HEK293 (cell line): ENCODE results near the gene BTBD19.
"Not testable (repeated sequence)": the region's sequence is repeated elsewhere in the genome, so short reads cannot be mapped to it uniquely, and the experiment has no call there.

Source experiments
- REPIN1 ChIP-seq: fragments of 450-650 bp; formaldehyde crosslinking; IDR thresholded peaks from 2 replicates; pipeline ENCODE4 v1.5.1; 2017; ENCODE audit warnings: missing biosample characterization, missing genetic modification characterization, low read depth
- ZNF335 ChIP-seq: fragments of 450-650 bp; formaldehyde crosslinking; conservative IDR thresholded peaks from 2 replicates; pipeline ENCODE4 v1.5.1; 2016; ENCODE audit warnings: missing biosample characterization, missing genetic modification characterization
- ZNF423 ChIP-seq: fragments of 450-650 bp; formaldehyde crosslinking; IDR thresholded peaks from 2 replicates; pipeline ENCODE4 v1.5.1; 2016; ENCODE audit warnings: missing biosample characterization, missing genetic modification characterization
- ZNF830 ChIP-seq: fragments of 450-650 bp; IDR thresholded peaks from 2 replicates; pipeline ENCODE4 v1.5.0; 2018; ENCODE audit warnings: missing biosample characterization, missing genetic modification characterization, low read depth, mild to moderate bottlenecking, moderate library complexity
- TF ChIP-seq, protein P1 (sequence below): fragments of 450-650 bp; formaldehyde crosslinking; IDR thresholded peaks from 2 replicates; pipeline ENCODE4 v1.5.1; 2016; ENCODE audit warnings: missing biosample characterization, missing genetic modification characterization

DNA sequence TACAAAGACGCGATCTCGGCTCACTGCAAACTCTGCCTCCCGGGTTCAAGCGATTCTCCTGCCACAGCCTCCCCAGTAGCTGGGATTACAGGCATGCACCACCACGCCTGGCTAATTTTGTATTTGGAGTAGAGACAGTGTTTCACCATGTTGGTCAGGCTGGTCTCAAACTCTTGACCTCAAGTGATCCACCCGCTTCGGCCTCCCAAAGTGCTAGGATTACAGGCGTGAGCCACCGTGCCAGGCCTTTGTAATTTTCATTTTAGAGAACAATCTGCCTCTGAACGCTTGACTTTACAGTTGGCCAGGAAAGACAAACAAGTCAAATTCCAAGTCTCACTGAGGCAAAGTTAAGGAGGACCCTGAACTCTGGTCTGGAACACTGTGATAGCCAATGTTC, 30.0 kb downstream of the BTBD19 start:
- TF ChIP-seq ZNF423, ZNF830, REPIN1, ZNF335 (tag by site-specific recombination): not testable (repeated sequence)
- TF ChIP-seq, protein P1, sequence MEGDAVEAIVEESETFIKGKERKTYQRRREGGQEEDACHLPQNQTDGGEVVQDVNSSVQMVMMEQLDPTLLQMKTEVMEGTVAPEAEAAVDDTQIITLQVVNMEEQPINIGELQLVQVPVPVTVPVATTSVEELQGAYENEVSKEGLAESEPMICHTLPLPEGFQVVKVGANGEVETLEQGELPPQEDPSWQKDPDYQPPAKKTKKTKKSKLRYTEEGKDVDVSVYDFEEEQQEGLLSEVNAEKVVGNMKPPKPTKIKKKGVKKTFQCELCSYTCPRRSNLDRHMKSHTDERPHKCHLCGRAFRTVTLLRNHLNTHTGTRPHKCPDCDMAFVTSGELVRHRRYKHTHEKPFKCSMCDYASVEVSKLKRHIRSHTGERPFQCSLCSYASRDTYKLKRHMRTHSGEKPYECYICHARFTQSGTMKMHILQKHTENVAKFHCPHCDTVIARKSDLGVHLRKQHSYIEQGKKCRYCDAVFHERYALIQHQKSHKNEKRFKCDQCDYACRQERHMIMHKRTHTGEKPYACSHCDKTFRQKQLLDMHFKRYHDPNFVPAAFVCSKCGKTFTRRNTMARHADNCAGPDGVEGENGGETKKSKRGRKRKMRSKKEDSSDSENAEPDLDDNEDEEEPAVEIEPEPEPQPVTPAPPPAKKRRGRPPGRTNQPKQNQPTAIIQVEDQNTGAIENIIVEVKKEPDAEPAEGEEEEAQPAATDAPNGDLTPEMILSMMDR (tag by site-specific recombination): not testable (repeated sequence)
